Esophagus muscularis mucosa (tissue), 3 donors: ENCODE data around the gene OLFML1.

ENCODE experiments used
- EP300 ChIP-seq: sonication (generic); formaldehyde crosslinking; IDR thresholded peaks from one replicate; pipeline ENCODE4 v1.6.1; 2017; ENCODE audit warnings: antibody characterized with exemption
- POLR2AphosphoS5 ChIP-seq, 2 donors: sonication (generic); formaldehyde crosslinking; IDR thresholded peaks; one replicate each; pipeline ENCODE4 v1.6.1; 2017; ENCODE audit warnings: antibody characterized with exemption in 2 of 2

- TF ChIP-seq POLR2AphosphoS5 (IDR thresholded peaks at IDR 0.05) (no peak), EP300 (no peak)
These were observed 48.6 kb upstream of the OLFML1 start for GRCh38 chr11:7436657-7437056.
